ENCODE results near the gene SEC14L6.
"Not testable (repeated sequence)": the region's sequence is repeated elsewhere in the genome, so short reads cannot be mapped to it uniquely, and the experiment has no call there.

SEC14L6 gene

DNA sequence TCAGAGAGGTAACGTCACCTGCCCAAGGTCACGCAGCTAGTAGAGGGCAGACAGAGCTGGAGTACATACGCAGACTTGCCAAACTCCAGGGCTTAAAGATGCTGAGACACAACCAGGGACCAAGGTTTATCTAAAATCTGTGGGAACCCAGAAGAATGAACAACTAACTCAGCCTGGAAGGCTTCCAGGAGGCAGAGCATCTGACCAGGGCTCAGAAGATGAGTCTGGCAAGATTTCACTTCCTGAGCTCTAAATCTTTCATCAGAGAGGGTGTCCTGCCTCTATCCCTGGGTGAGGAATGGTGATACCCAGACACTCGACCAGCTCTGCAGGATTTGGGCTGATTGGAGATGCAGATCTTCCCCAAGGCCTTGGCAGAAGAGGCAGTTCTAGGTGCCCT is 18.8 kb upstream of the SEC14L6 start:
- DNase-seq = no peak

DNA sequence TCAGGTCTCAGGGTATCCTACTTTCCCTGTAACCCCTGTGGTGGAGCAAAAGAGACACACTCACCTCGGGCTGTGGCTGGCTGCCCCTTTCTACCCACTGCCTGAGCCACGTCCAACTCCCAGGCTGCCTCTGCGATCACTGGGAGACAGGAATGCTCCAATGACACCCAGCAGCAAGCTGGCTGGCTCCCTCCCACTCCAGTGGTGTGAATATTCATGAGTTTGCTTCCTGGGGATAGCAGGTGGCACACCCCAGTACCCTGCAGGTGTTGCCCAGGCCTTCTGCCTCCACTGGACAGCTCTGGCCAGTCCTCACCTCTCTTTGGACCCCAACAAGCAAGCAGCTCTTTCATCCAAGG is 18.2 kb upstream of the SEC14L6 start:
- no peak for DNase-seq

- no peak for DNase-seq
Observed at GRCh38 chr22:30564045-30564760, 17.7 kb upstream of the SEC14L6 start.

GRCh38 chr22:30562366-30562765 is 15.8 kb upstream of the SEC14L6 start:
- no peak for DNase-seq

GRCh38 chr22:30561402-30562189 is 15.1 kb upstream of the SEC14L6 start:
- DNase-seq = no peak

GRCh38 chr22:30560643-30561202 is 14.2 kb upstream of the SEC14L6 start:
- not testable (repeated sequence) for DNase-seq

DNA sequence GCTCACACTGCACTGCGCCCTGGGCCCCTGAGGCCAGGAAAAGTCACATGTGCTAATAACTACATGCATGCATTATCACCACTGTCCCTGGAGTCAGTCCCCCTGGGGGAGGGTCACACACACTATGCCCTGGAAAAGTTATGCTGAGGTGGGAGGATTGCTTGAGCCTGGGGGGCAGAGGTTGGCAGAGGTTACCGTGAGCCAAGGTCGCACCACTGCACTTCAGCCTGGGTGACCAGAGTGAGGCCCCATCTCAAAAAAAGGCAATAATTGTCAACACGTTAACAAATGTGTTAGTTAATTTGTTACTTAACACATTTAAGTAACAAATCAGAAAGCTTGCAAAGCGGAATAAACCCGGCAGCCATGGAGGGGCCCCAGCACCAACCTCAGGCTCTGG is 13.3 kb upstream of the SEC14L6 start:
- no peak for DNase-seq

DNA sequence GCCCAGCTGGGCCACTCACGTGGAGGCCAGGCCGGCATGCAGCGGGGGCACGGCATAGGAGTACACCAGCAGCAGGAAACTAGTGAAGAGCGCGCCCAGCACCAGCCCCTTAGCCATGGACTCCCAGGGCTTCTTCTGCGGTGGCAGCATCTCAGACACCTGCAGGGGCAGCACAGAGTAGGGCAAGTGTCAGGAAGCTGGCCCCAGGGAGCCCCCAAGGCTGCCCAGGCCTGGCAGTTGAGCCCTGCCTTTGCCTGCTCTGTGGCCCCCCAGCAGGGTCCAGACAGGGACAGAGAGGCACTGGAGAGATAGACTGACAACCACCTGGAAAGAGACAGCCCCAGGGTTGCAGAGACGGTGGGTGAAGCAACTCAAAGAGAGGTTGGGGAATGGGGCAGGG is 10.7 kb upstream of the SEC14L6 start:
- no peak for DNase-seq

DNA sequence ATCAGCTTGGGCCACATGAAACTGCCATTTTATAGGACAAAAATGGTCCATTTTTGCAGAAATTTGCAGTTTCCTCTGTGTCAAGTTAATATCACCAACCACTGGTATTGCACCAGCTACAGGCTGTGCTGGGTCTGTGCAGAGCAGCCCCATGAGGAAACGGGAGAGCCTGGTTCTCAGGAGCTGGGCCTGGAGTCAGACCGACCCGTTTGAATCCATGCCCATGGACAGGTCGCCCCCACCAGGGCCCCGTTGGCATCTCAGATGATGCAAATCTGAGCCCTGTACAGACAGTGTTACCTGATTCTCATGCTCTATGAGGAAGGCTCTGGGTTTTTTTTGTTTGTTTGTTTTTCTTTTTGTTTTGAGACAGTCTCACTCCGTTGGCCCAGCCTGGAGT is 9.8 kb upstream of the SEC14L6 start:
- no peak for DNase-seq

GRCh38 chr22:30555282-30556210 is 9.0 kb upstream of the SEC14L6 start:
- no peak for DNase-seq

DNA sequence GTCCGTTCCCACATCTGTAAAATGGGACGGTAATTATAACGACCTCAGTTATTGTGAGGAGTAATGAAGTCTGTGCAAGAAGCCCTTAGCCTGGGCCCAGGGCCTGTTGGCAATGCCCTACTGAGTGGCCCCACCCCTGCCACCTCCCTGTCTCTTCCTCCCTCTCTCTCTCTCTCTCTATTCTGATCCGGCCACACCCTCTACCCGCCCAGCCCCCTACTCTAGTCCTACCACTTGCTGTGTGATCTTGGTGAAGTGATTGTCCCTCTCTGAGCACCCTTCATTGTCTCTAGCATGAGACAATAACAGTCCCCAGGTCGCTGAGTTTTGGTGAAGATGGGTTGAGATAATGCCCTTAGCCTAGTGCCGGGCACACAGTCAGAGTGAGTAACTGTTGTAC is 7.4 kb upstream of the SEC14L6 start:
- no peak for DNase-seq

GRCh38 chr22:30552719-30553118 is 6.2 kb upstream of the SEC14L6 start:
- no peak for DNase-seq

DNA sequence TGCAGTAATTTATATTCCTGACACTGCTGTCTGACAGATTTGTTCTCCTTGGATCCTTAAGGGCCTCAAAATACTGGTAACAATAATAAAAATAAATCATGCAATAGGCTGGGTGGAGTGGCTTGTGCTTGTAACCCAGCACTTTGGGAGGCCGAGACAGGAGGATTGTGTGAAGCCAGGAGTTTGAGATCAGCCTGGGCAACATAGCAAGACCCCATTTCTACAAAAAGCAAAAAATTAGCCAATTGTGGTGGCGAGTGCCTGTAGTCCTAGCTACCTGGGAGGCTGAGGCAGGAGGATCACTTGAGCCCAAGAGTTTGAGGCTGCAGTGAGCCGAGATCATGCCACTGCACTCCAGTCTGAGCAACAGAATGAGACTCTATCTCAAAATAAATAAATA is 5.3 kb upstream of the SEC14L6 start:
- DNase-seq = not testable (repeated sequence)

DNA sequence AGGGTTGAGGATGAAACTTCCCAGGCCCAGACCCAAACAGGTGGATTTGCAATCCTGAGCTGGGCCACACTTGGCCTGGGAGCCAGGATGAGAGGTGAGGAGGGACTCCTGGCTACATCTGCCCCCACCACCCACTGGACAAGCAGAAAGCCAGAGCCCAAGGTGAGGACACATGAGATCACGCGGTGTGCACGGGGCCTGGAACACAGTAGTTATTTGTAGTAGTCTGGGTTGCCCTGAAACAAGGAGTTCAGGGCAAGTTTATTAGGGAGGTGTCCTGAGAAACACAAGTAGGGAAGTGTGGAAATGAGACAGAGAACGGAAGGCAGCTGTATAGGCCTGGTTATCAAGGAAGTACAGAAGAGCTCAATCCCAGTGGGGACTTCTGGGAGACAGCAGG is 647 bp upstream of the SEC14L6 start:
- DNase-seq = no peak

DNA sequence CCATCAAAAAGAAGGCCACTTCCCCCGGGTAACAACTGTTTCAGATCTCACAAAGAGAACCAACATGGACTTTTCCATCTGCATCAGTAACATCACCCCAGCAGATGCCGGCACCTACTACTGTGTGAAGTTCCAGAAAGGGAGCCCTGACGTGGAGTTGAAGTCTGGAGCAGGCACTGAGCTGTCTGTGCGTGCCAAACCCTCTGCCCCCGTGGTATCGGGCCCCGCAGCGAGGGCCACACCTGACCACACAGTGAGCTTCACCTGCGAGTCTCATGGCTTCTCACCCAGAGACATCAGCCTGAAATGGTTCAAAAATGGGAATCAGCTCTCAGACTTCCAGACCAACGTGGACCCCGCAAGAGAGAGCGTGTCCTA is 3.7 kb downstream of the SEC14L6 start:
- no peak for DNase-seq

GRCh38 chr22:30541961-30542810 is 4.4 kb downstream of the SEC14L6 start:
- no peak for DNase-seq

DNA sequence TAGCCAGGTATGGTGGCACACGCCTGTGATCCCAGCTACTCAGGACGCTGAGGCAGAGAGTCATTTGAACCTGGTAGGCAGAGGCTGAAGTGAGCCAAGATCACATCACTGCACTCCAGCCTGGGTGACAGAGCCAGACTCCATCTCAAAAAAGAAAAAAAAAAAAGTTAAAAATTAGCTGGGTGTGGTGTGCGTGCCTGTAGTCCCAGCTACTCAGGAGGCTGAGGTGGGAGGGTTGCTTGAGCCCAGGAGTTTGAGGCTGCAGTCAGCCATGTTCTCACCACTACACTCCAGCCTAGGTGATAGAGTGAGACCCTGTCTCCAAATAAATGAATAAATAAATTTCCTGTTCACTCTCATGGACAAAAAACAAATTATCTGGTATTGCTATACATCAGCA is 5.0 kb downstream of the SEC14L6 start:
- not testable (repeated sequence) for DNase-seq

DNA sequence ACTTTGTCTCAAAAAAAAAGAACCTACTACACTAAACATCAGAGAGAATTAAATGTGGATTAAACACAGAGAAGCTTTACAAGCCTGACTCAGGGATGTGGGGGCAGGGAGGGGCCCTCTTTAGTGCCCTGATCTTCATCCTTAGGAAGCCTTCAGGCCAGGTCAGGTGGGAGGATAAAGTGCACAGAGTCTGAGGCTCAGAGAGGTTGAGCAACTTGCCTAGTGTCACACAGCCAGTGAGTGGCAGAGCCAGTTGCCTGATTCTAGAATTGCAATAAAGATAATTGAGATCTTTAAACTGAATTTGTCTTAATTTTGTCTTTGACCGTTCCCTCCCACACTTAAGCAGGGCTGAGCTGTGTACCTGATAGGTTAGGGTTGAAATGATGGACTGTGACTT is 7.2 kb downstream of the SEC14L6 start:
- no peak for DNase-seq

GRCh38 chr22:30538280-30538679 is 8.3 kb downstream of the SEC14L6 start:
- no peak for DNase-seq

- DNase-seq = no peak
Observed at GRCh38 chr22:30537083-30537731, 9.3 kb downstream of the SEC14L6 start.

- DNase-seq = no peak
Observed at GRCh38 chr22:30535182-30535581, 11.4 kb downstream of the SEC14L6 start.

Data from SHP77 treated with DMSO at 0.1 percent for 48 hours (cell line).